SJCRH30 (cell line): ENCODE data around the gene GTSE1. TPM values are rescaled to one million over a fixed set of nuclear protein-coding genes. Genes with fewer than 3 reads are reported as not detected.
A peak's percentile ranks its signal among the peaks of the same experiment; 100 is the strongest.

Source experiments
- DNase-seq, 2 experiments: peaks; one replicate each; pipeline ENCODE4 v3.0.0-alpha.2; 2015 to 2020
- H3K27ac ChIP-seq: fragments of 250-450 bp; sonication (Bioruptor Pico); 2 replicates; pipeline ENCODE4 v1.5.1; 2020; ENCODE audit warnings: mild to moderate bottlenecking, moderate library complexity
- H3K27me3 ChIP-seq: fragments of 250-450 bp; sonication (Bioruptor Pico); 2 replicates; pipeline ENCODE4 v1.5.1; 2020; ENCODE audit warnings: mild to moderate bottlenecking, moderate library complexity
- H3K36me3 ChIP-seq: fragments of 250-450 bp; sonication (Bioruptor Pico); 2 replicates; pipeline ENCODE4 v1.5.1; 2020; ENCODE audit warnings: mild to moderate bottlenecking, moderate library complexity
- H3K4me1 ChIP-seq: fragments of 250-450 bp; sonication (Bioruptor Pico); 2 replicates; pipeline ENCODE4 v1.5.1; 2020; ENCODE audit warnings: mild to moderate bottlenecking, moderate library complexity
- H3K4me3 ChIP-seq: fragments of 250-450 bp; sonication (Bioruptor Pico); 2 replicates; pipeline ENCODE4 v1.5.1; 2020; ENCODE audit warnings: mild to moderate bottlenecking, moderate library complexity
- H3K9me3 ChIP-seq: fragments of 250-450 bp; sonication (Bioruptor Pico); replicated peaks from 2 replicates; pipeline ENCODE4 v1.5.1; 2020; ENCODE audit warnings: mild to moderate bottlenecking, moderate library complexity
- total RNA-seq: library from RNA; depleted of rRNA; stranded (reverse); fragments of >200 nt; shearing (Covaris generic); gene quantifications from 2 replicates; pipeline ENCODE4 v1.2.3, GENCODE V29; 2014

GTSE1 gene
- total RNA-seq, 1 experiment from 2014 or later: 57.8 TPM

DNA sequence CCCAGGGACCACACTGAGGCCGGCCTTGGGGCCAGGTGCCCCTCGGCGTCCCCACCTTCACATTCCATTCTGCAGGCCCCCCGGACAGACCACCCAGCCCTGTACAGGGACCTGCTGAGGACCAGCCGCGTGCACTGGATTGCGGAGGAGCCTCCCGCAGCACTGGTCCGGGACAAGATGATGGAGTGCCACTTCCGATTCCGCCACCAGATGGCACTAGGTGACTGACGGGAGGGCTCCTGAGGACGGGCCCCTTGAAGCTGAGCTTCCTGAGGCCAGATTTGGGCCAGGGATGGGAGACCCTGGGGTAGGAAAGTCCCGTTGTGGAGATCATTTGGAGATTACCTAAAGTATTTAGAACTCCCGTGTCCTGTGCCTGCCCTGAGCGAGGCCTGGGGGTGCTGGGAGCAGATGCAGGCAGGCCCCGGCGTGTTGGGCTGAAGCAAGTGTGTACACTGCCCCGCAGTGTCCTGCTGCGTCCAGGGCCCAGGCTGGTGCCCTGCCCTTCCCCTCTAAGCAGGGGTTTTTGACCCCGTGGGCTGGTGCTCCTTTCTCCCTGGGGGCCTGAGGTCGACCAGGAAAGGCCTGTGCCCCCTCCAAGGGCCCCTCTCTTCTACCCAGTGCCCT is 58.8 kb downstream of the GTSE1 start:
- Histone ChIP-seq H3K27me3 (no peaks in the 10 kb centered on the region), H3K27ac (no peak overlapping the region), H3K4me3 (no peak overlapping the region), H3K36me3 (peaks cover 18% of the 10 kb centered on the region), H3K4me1 (no peaks in the 10 kb centered on the region), H3K9me3 (no peaks in the 10 kb centered on the region)
- DNase-seq: peak; percentile 67 to 77

DNA sequence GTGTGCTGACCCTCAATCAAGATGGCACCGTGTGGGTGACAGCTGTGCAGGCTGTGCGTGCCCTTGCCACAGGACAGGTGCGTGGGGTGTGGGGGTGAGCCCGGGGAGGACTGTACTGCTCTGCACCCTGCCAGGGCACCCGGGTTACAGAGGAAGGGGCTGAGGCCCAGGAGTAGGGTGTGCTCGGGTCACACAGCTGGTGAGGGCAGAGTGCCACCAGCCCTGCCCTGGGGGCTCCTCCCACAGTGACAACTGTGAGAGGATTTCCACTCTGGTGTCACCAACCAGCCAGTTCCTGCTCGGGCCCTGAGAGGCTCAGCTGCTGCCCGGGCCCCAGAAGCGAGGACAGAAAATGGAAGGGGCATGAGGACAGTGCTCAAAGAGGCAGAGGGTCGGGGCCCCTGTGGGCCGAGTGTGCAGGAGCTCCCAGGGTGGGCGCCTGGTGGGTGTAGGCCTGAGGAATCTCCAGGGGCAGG is 59.4 kb downstream of the GTSE1 start:
- no peak for DNase-seq
- Histone ChIP-seq H3K27ac (no peak overlapping the region), H3K36me3 (peaks cover 12% of the 10 kb centered on the region)

GRCh38 chr22:46356496-46357480 is 60.1 kb downstream of the GTSE1 start:
- DNase-seq: no peak
- no peaks in the 10 kb centered on the region for H3K4me1 ChIP-seq
- no peak overlapping the region for H3K4me3 ChIP-seq
- H3K27ac ChIP-seq: no peak overlapping the region
- peaks cover 6% of the 10 kb centered on the region for H3K36me3 ChIP-seq
- no peaks in the 10 kb centered on the region for H3K27me3 ChIP-seq
- H3K9me3 ChIP-seq: no peaks in the 10 kb centered on the region

More for the DNA sequence above, 59.4 kb downstream of the GTSE1 start:
- Histone ChIP-seq H3K4me1 (no peaks in the 10 kb centered on the region), H3K9me3 (no peaks in the 10 kb centered on the region), H3K27me3 (no peaks in the 10 kb centered on the region), H3K4me3 (no peak overlapping the region)

GRCh38 chr22:46357711-46358520 is 61.2 kb downstream of the GTSE1 start:
- Histone ChIP-seq H3K27me3 (no peaks in the 10 kb centered on the region), H3K9me3 (no peaks in the 10 kb centered on the region), H3K4me3 (no peak overlapping the region), H3K27ac (no peak overlapping the region), H3K36me3 (peaks cover 3% of the 10 kb centered on the region; the same call in 1 of the 2 replicates), H3K4me1 (no peaks in the 10 kb centered on the region)
- no peak for DNase-seq

DNA sequence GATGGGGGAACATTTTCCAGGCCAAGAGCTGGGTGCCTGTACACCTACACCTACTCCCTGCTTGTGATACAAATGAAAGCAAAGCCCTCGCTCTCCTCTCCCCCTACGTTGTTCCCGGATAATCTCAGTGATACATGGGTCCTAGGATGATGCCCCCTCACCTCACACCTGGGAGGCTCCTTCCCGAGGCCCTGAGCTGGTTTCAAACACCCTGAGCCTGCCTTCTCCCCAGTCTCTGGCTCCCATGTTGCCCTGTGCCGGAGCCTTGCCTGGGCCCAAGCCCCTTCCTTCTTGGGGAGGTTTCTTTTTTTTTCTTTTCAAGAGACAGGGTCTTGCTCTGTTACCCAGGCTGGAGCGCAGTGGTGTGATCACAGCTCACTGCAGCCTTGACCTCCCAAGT is 62.1 kb downstream of the GTSE1 start:
- Histone ChIP-seq H3K27ac (no peak overlapping the region), H3K27me3 (peaks cover 2% of the 10 kb centered on the region; the same call in 1 of the 2 replicates), H3K36me3 (peaks cover 3% of the 10 kb centered on the region; the same call in 1 of the 2 replicates), H3K4me3 (no peak overlapping the region), H3K9me3 (no peaks in the 10 kb centered on the region), H3K4me1 (no peaks in the 10 kb centered on the region)
- DNase-seq: no peak

DNA sequence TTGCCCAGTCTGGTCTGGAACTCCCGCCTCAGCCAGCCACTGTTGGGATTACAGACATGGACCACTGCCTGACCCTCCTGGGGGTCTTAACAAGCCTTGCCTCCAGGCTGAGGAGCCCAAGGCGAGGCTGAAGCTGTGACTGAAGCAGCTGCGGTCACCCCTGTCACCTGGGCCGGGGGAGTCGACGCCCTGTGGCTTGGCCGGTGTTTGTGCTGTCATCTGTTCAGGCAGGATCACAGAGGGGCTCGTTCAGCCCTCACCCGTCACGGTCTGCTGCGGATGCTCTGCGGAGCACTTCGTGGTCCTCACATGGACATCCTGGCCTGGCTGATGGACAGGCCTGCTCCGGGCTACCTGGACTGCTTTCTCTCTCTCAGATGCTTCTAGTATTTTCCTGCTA is 62.7 kb downstream of the GTSE1 start:
- peaks cover 6% of the 10 kb centered on the region; the same call in 1 of the 2 replicates for H3K27me3 ChIP-seq
- H3K36me3 ChIP-seq: peaks cover under 1% of the 10 kb centered on the region; the same call in 1 of the 2 replicates
- no peaks in the 10 kb centered on the region for H3K4me1 ChIP-seq
- no peak overlapping the region for H3K27ac ChIP-seq
- H3K4me3 ChIP-seq: no peak overlapping the region
- DNase-seq: no peak
- H3K9me3 ChIP-seq: no peaks in the 10 kb centered on the region

- Histone ChIP-seq H3K27ac (no peak overlapping the region), H3K4me1 (no peaks in the 10 kb centered on the region), H3K36me3 (no peaks in the 10 kb centered on the region; the same call in 1 of the 2 replicates), H3K4me3 (no peak overlapping the region), H3K9me3 (no peaks in the 10 kb centered on the region), H3K27me3 (peaks cover 6% of the 10 kb centered on the region; the same call in 1 of the 2 replicates)
- no peak for DNase-seq
Observed at GRCh38 chr22:46360097-46360496, 63.4 kb downstream of the GTSE1 start.

DNA sequence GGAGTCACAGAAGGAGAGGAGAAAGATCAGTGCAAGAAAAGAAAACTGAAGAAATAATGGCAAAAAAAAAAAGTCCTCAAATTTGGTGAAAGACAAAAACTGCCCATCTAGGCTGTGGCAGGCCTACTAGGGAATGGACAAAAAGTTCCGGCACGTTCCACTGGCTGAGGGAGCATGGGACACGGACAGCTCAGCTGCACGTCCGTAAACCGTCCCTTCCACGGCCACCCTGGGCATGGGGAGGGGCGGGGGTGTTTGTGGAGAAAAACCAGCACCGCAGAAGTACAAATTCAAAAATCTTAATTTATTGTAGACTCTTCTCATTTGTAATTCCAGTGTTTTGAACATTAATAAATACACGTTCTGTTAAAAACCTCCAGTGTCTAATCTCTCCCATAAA is 64.2 kb downstream of the GTSE1 start:
- no peak overlapping the region for H3K4me3 ChIP-seq
- H3K36me3 ChIP-seq: no peaks in the 10 kb centered on the region
- no peak for DNase-seq
- H3K27ac ChIP-seq: no peak overlapping the region
- peaks cover 6% of the 10 kb centered on the region; the same call in 1 of the 2 replicates for H3K27me3 ChIP-seq
- no peaks in the 10 kb centered on the region for H3K9me3 ChIP-seq
- no peaks in the 10 kb centered on the region for H3K4me1 ChIP-seq

GRCh38 chr22:46361826-46362202 is 65.1 kb downstream of the GTSE1 start:
- no peaks in the 10 kb centered on the region for H3K36me3 ChIP-seq
- no peak for DNase-seq
- no peaks in the 10 kb centered on the region for H3K4me1 ChIP-seq
- H3K9me3 ChIP-seq: no peaks in the 10 kb centered on the region
- no peak overlapping the region for H3K27ac ChIP-seq
- H3K4me3 ChIP-seq: no peak overlapping the region
- H3K27me3 ChIP-seq: peaks cover 6% of the 10 kb centered on the region; the same call in 1 of the 2 replicates

DNA sequence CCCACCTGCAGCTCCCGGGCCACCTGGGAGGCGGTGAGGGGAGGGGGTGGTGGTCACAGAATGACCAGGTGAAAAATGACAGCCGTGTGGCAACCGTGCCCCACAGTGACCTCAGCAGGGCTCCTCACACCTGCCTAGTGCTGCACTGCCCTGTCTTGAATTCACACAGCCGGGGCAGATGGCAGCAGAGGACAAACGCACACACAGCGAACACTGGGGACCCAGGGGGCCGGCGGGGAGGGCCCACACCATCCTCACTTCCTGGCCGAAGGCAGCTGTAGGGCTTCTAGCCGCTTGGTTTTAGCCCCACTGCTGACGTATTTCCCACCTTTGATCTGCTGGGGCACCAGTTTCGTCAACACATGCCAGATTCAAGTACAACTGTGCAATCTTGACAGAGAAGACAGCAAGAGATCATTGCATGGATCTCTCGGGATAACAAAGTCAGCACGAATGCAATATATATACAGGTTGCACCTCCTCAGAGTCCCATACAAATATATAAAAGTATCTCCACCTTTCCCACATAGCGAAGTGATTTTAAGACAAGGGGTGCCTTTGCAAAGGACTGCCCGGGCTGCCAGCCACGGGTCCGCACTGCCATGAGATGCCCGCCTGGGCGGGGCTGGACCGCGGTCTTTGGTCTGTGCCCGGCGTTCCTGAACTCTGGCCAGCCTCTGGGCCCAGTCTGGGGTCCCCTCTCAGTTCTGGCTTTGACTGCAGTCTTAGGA is 65.7 kb downstream of the GTSE1 start:
- Histone ChIP-seq H3K27ac (no peak overlapping the region), H3K36me3 (no peaks in the 10 kb centered on the region), H3K4me1 (no peaks in the 10 kb centered on the region), H3K9me3 (no peaks in the 10 kb centered on the region), H3K4me3 (no peak overlapping the region), H3K27me3 (peaks cover 6% of the 10 kb centered on the region; the same call in 1 of the 2 replicates)
- no peak for DNase-seq

- no peak overlapping the region for H3K4me3 ChIP-seq
- no peaks in the 10 kb centered on the region for H3K36me3 ChIP-seq
- H3K9me3 ChIP-seq: no peaks in the 10 kb centered on the region
- no peaks in the 10 kb centered on the region for H3K4me1 ChIP-seq
- H3K27me3 ChIP-seq: peaks cover 6% of the 10 kb centered on the region; the same call in 1 of the 2 replicates
- DNase-seq: no peak
- H3K27ac ChIP-seq: no peak overlapping the region
Observed at GRCh38 chr22:46362934-46363515, 66.4 kb downstream of the GTSE1 start.

DNA sequence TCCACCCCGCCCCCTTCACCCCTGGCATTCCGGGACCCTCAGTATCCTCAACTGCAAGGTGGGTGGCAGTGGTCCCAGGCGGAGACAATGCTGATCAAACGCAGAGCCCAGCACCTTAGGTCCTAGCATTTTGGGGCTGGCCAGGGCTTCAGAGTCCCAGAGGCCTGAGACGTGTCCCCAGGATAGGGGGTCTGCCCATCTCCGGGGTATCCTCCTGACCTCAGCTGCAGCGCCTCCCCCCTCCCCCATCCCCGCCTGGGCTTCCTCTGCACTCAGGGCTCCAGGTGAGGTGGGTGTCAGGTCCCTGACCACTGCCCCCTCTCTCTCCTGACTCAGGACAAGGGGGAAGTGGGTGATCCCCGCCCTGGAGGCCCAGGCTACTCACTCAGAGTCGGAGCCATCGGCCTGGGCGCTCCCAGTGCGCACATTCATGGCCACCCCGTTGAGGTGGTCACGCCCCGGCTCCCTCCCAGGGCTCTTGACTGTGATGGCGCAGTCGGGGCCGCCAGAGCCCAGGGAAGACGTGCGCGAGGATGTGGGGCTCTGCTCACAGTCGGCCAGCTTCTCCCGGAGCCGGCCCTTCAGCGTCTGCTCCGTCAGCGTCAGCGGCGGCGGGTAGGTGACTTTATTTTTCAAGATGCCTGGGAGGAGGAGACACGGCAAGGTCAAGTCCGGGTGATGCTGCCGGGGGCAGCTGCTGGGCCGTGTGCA is 67.1 kb downstream of the GTSE1 start:
- no peak for DNase-seq
- Histone ChIP-seq H3K4me1 (no peaks in the 10 kb centered on the region), H3K9me3 (no peaks in the 10 kb centered on the region), H3K4me3 (no peak overlapping the region), H3K36me3 (no peaks in the 10 kb centered on the region), H3K27me3 (peaks cover 6% of the 10 kb centered on the region; the same call in 1 of the 2 replicates), H3K27ac (no peak overlapping the region)
